SU-DHL-6 (cell line): Measurements from ENCODE around the gene C2CD2.

ENCODE experiments used
- H2AFZ ChIP-seq: fragments of 200-600 bp; sonication (generic); 2 replicates; pipeline ENCODE4 v1.6.1; 2014; ENCODE audit warnings: low read depth, mild to moderate bottlenecking, moderate library complexity, mixed read lengths, antibody characterized with exemption, low read length; ENCODE audit not compliant: severe bottlenecking
- H3F3A ChIP-seq: fragments of 200-600 bp; shearing (Covaris generic); 2 replicates; pipeline ENCODE4 v1.6.0; 2016; ENCODE audit warnings: antibody characterized with exemption, mild to moderate bottlenecking; ENCODE audit not compliant: insufficient read depth
- H3K27ac ChIP-seq: fragments of 200-600 bp; sonication (generic); 2 replicates; pipeline ENCODE4 v1.5.1; 2016; ENCODE audit warnings: low read depth, mild to moderate bottlenecking, low read length, moderate library complexity, mixed read lengths
- H3K27me3 ChIP-seq: fragments of 200-600 bp; sonication (generic), shearing (Covaris generic); 2 replicates; pipeline ENCODE4 v1.6.0; 2014; ENCODE audit warnings: mild to moderate bottlenecking, low read length
- H3K36me3 ChIP-seq: fragments of 200-600 bp; sonication (generic); 2 replicates; pipeline ENCODE4 v1.6.1; 2014; ENCODE audit warnings: mild to moderate bottlenecking, low read length, mixed read lengths
- H3K4me2 ChIP-seq: fragments of 300-600, 200-600 bp; shearing (Covaris generic), sonication (generic); 2 replicates; pipeline ENCODE4 v1.6.0; 2014; ENCODE audit warnings: low read length, low read depth, mild to moderate bottlenecking; ENCODE audit not compliant: poor library complexity, severe bottlenecking
- H3K4me3 ChIP-seq: fragments of 200-600 bp; sonication (generic); 2 replicates; pipeline ENCODE4 v1.5.1; 2014; ENCODE audit warnings: antibody characterized with exemption, low read length, mild to moderate bottlenecking, mixed read lengths; ENCODE audit not compliant: insufficient read depth, poor library complexity, severe bottlenecking
- H3K79me2 ChIP-seq: fragments of 200-600 bp; sonication (generic); 2 replicates; pipeline ENCODE4 v1.6.1; 2014; ENCODE audit warnings: mild to moderate bottlenecking, low read length, moderate library complexity; ENCODE audit not compliant: insufficient read depth
- H3K9ac ChIP-seq: fragments of 200-600 bp; sonication (generic); 2 replicates; pipeline ENCODE4 v1.7.0; 2014; ENCODE audit warnings: mild to moderate bottlenecking, low read length
- H3K9me2 ChIP-seq: fragments of 200-600 bp; sonication (generic); replicated peaks from 2 replicates; pipeline ENCODE4 v1.6.1; 2014; ENCODE audit warnings: low read length; ENCODE audit not compliant: insufficient read depth
- H3K9me3 ChIP-seq: fragments of 200-600 bp; sonication (generic); 2 replicates; pipeline ENCODE4 v1.6.1; 2014; ENCODE audit warnings: low read length, mixed read lengths; ENCODE audit not compliant: insufficient read depth
- H4K20me1 ChIP-seq: fragments of 200-600 bp; sonication (generic); 2 replicates; pipeline ENCODE4 v1.6.1; 2014; ENCODE audit warnings: low read depth, mild to moderate bottlenecking, antibody characterized with exemption, low read length, moderate library complexity, mixed read lengths
- CTCF ChIP-seq: fragments of 200-600 bp; sonication (generic); IDR thresholded peaks from one replicate; pipeline ENCODE4 v1.5.1; 2017; ENCODE audit warnings: antibody characterized with exemption, mild to moderate bottlenecking, low read length, moderate library complexity; ENCODE audit not compliant: insufficient read depth, poor library complexity, severe bottlenecking
- EZH2phosphoT487 ChIP-seq: fragments of 200-600 bp; sonication (generic), shearing (Covaris generic); conservative IDR thresholded peaks from 2 replicates; pipeline ENCODE4 v1.6.1; 2018; ENCODE audit warnings: mild to moderate bottlenecking, antibody characterized with exemption, low read length, moderate library complexity, mixed read lengths

Gene C2CD2

GRCh38 chr21:41958886-41959563 lies 5.2 kb upstream of the C2CD2 start:
- Histone ChIP-seq H3K9me2 (no peaks in the 10 kb centered on the region), H2AFZ (no peak overlapping the region), H3K4me3 (no peak overlapping the region), H4K20me1 (no peaks in the 10 kb centered on the region), H3F3A (no peaks in the 10 kb centered on the region), H3K4me2 (no peak overlapping the region), H3K79me2 (no peaks in the 10 kb centered on the region), H3K27ac (no peak overlapping the region), H3K27me3 (no peaks in the 10 kb centered on the region), H3K9me3 (no peaks in the 10 kb centered on the region), H3K36me3 (no peaks in the 10 kb centered on the region), H3K9ac (no peak overlapping the region)
- no peak for TF ChIP-seq CTCF
- TF ChIP-seq EZH2phosphoT487, result no peak

GRCh38 chr21:41957991-41958766 lies 4.4 kb upstream of the C2CD2 start:
- Histone ChIP-seq H3K9me2 (no peaks in the 10 kb centered on the region), H3K4me3 (no peak overlapping the region), H3K27me3 (no peaks in the 10 kb centered on the region), H3K9ac (no peak overlapping the region), H3K9me3 (no peaks in the 10 kb centered on the region), H4K20me1 (no peaks in the 10 kb centered on the region), H3F3A (no peaks in the 10 kb centered on the region), H3K27ac (no peak overlapping the region), H2AFZ (no peak overlapping the region), H3K79me2 (no peaks in the 10 kb centered on the region), H3K4me2 (no peak overlapping the region), H3K36me3 (no peaks in the 10 kb centered on the region)
- TF ChIP-seq EZH2phosphoT487, result no peak
- no peak for TF ChIP-seq CTCF

- Histone ChIP-seq H3K9ac (no peak overlapping the region), H3K4me3 (no peak overlapping the region)
Measured at GRCh38 chr21:41956926-41957729, 3.3 kb upstream of the C2CD2 start.

More at GRCh38 chr21:41956926-41957729, 3.3 kb upstream of the C2CD2 start:
- H4K20me1 ChIP-seq, result no peaks in the 10 kb centered on the region
- TF ChIP-seq EZH2phosphoT487 (no peak), CTCF (no peak)
- no peak overlapping the region for H3K4me2 ChIP-seq
- no peaks in the 10 kb centered on the region for H3K36me3 ChIP-seq
- H3K79me2 ChIP-seq, result no peaks in the 10 kb centered on the region
- H3K9me2 ChIP-seq, result no peaks in the 10 kb centered on the region
- no peak overlapping the region for H2AFZ ChIP-seq
- H3K27me3 ChIP-seq, result no peaks in the 10 kb centered on the region
- no peak overlapping the region for H3K27ac ChIP-seq
- H3F3A ChIP-seq, result no peaks in the 10 kb centered on the region
- no peaks in the 10 kb centered on the region for H3K9me3 ChIP-seq
